Chondrocyte (in vitro differentiated cells): ENCODE measurements around the gene GLYR1. TPM values are rescaled to one million over a fixed set of nuclear protein-coding genes. Genes with fewer than 3 reads are reported as not detected.

Source experiments
- DNase-seq: peaks from one replicate; pipeline ENCODE4 v3.0.0; 2021; ENCODE audit warnings: mixed read lengths, low spot score
- H3K27ac Mint-ChIP-seq: one replicate; pipeline ENCODE4 v1.8.0; 2021; ENCODE audit warnings: mild to moderate bottlenecking, moderate library complexity, mixed read lengths; ENCODE audit not compliant: unreplicated experiment
- H3K27me3 Mint-ChIP-seq: 2 replicates; pipeline ENCODE4 v1.8.0; 2021; ENCODE audit warnings: low read depth, mixed read lengths
- H3K36me3 Mint-ChIP-seq: 2 replicates; pipeline ENCODE4 v1.8.0; 2021; ENCODE audit warnings: low read depth, mixed read lengths
- H3K4me1 Mint-ChIP-seq: 2 replicates; pipeline ENCODE4 v1.8.0; 2021; ENCODE audit warnings: low read depth, mild to moderate bottlenecking, mixed read lengths
- H3K4me3 Mint-ChIP-seq: one replicate; pipeline ENCODE4 v1.8.0; 2021; ENCODE audit warnings: mild to moderate bottlenecking, moderate library complexity, mixed read lengths; ENCODE audit not compliant: unreplicated experiment
- H3K9me3 Mint-ChIP-seq: 2 replicates; pipeline ENCODE4 v1.8.0; 2021; ENCODE audit warnings: low read depth, mixed read lengths
- CTCF ChIP-seq: fragments of 200-600 bp; sonication (generic); IDR thresholded peaks from 2 replicates; pipeline ENCODE4 v1.5.0; 2021; ENCODE audit warnings: antibody characterized with exemption, mild to moderate bottlenecking, moderate library complexity
- total RNA-seq: library from RNA; stranded (reverse); gene quantifications from 3 replicates; pipeline ENCODE4 v1.2.1, GENCODE V29; 2021

GLYR1 gene
- total RNA-seq, 1 donor from 2014 or later = 56.8 TPM

DNA sequence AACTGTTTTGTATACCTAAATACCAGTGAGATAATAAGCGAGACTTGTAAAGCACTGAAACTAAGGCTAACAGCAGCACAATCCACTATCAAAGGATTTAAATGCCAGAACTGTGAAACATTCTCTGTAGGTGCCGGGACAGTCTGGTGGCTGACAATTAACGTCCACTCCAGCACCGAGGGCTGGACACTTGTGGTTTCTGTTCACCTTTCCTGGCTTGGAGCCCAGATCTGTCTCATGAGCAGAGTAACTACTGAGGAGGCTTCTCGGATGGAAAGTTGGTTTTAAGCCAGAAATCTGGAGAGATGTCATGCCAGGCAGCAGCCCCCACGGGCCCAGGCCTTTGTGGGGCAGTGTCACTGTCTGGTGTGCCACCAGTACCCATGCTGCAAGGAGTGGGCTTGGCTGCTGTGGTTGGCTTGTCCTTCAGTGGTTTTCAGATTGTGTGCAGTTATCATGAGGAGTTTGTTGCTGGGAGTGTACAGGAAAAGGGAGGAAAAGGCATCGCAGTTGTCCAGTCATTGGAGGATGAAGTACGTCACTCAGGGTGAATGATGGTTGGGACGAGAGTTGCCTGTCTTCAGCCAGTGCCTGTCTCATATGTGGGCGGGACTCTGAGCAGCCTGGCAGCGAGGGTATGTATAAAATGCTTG lies 35.7 kb upstream of the GLYR1 start:
- peaks cover 26% of the 10 kb centered on the region for H3K4me1 Mint-ChIP-seq
- H3K36me3 Mint-ChIP-seq = peaks cover 45% of the 10 kb centered on the region

DNA sequence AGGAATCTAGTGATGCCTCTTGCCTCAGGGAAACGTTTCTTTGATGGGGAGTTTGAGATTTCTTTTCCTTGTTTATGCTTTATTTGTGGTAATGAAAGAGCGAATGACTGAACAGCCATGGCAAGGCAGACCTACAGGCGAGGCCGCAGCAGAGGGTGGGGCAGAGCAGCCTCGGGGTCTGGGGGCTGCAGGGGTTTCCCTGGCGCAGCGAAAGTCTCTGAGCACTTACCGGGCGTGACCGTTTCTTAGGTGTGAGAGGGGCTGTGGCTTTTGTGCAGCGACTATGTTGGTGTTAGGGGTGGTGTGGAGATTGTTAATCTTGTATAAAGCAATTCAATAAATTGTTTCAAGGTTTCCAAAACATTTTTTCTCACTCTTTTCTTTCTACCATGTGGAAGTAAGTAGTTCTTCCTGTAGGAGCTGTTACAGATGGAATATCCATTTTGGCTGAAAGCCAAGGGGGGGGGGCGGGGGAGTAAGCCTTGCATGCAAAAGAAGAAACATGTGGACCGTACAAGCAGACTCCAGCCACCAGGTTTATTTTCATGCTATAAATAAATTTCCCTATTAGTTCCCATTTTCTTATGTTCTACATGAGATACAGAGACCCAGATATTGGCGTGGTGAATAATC lies 35.0 kb upstream of the GLYR1 start:
- H3K9me3 Mint-ChIP-seq = no peaks in the 10 kb centered on the region
- peak; percentile 9 for TF ChIP-seq CTCF
- no peak for DNase-seq
- H3K4me1 Mint-ChIP-seq = peaks cover 26% of the 10 kb centered on the region
- H3K27ac Mint-ChIP-seq = peak overlapping the region; percentile 65
- H3K27me3 Mint-ChIP-seq = no peaks in the 10 kb centered on the region
- no peak overlapping the region for H3K4me3 Mint-ChIP-seq
- peaks cover 47% of the 10 kb centered on the region for H3K36me3 Mint-ChIP-seq

More for the DNA sequence above, 35.7 kb upstream of the GLYR1 start:
- H3K27ac Mint-ChIP-seq = peak overlapping the region; percentile 65
- no peaks in the 10 kb centered on the region for H3K27me3 Mint-ChIP-seq
- H3K4me3 Mint-ChIP-seq = no peak overlapping the region
- no peaks in the 10 kb centered on the region for H3K9me3 Mint-ChIP-seq
- TF ChIP-seq CTCF = no peak
- no peak for DNase-seq

DNA sequence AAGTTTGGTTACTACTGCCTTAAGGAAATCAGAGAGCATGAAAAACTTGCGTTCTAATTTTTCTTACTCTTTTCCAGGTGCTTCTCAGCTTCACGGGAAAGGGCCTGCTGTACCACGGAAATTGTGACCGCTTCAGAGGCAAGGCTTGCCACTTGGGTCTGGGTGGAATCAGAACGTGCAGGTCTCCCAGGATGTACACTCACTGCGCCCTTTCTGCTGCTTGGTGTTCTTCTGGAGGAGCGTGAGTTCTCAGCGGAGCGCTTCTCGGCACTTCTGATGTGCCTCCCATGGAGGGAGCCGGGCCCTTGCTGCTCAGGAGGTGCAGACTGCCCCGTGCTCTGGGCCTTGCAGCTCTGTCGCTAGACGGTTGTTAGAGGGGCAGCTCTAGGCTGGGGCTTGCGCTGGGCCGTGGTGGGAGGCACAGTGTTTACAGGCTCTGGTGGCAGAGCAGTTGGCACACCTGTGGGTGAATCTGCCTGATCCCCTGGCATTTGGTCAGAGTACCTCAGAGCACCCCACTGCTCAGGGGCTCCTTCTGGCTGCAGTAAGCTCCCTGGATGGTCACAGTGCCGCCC lies 33.0 kb upstream of the GLYR1 start:
- H3K36me3 Mint-ChIP-seq = peaks cover 42% of the 10 kb centered on the region
- peaks cover 26% of the 10 kb centered on the region for H3K4me1 Mint-ChIP-seq
- no peaks in the 10 kb centered on the region for H3K9me3 Mint-ChIP-seq
- no peaks in the 10 kb centered on the region for H3K27me3 Mint-ChIP-seq
- DNase-seq = no peak
- no peak overlapping the region for H3K4me3 Mint-ChIP-seq
- no peak overlapping the region for H3K27ac Mint-ChIP-seq
- TF ChIP-seq CTCF = no peak

DNA sequence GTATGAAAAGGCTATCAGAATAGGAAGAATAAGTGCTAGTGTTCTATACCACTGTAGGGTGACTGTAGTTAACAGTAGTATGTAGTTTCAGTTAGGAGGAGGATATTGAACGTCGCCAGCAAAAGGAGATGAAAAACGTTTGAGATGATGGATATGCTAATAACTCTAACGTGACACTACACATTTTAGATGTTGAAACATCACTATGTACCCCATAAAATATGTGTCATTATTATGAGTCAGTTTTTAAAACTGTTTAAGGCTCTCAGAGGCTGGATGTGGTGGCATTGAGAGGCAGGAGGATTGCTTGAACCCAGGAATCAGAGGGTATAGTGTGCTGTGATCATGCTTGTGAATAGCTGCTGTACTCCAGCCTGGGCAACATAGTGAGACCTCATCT lies 32.0 kb upstream of the GLYR1 start:
- H3K4me1 Mint-ChIP-seq = peaks cover 26% of the 10 kb centered on the region
- DNase-seq = no peak
- no peak for TF ChIP-seq CTCF
- H3K27ac Mint-ChIP-seq = peak overlapping the region; percentile 1
- H3K4me3 Mint-ChIP-seq = no peak overlapping the region
- H3K27me3 Mint-ChIP-seq = no peaks in the 10 kb centered on the region
- no peaks in the 10 kb centered on the region for H3K9me3 Mint-ChIP-seq
- H3K36me3 Mint-ChIP-seq = peaks cover 38% of the 10 kb centered on the region

- TF ChIP-seq CTCF = no peak
- Mint-ChIP-seq H3K27me3 (no peaks in the 10 kb centered on the region), H3K36me3 (peaks cover 35% of the 10 kb centered on the region), H3K4me1 (peaks cover 13% of the 10 kb centered on the region), H3K4me3 (no peak overlapping the region), H3K27ac (no peak overlapping the region), H3K9me3 (no peaks in the 10 kb centered on the region)
- no peak for DNase-seq
Measured at GRCh38 chr16:4877380-4877685, 30.2 kb upstream of the GLYR1 start.
